GM12892 (cell line): ENCODE results near the gene GNAI3.

ENCODE experiments used
- POLR2A ChIP-seq: IDR thresholded peaks from 2 replicates; pipeline ENCODE4 v1.6.1; 2011; ENCODE audit warnings: low read depth, low read length, control low read depth
- POLR2AphosphoS5 ChIP-seq: IDR thresholded peaks from 2 replicates; pipeline ENCODE4 v1.6.1; 2011; ENCODE audit warnings: low read depth, low read length, control low read depth
- TAF1 ChIP-seq: IDR thresholded peaks from 2 replicates; pipeline ENCODE4 v1.6.1; 2011; ENCODE audit warnings: low read depth, mild to moderate bottlenecking, control low read depth, low read length, borderline replicate concordance

DNA sequence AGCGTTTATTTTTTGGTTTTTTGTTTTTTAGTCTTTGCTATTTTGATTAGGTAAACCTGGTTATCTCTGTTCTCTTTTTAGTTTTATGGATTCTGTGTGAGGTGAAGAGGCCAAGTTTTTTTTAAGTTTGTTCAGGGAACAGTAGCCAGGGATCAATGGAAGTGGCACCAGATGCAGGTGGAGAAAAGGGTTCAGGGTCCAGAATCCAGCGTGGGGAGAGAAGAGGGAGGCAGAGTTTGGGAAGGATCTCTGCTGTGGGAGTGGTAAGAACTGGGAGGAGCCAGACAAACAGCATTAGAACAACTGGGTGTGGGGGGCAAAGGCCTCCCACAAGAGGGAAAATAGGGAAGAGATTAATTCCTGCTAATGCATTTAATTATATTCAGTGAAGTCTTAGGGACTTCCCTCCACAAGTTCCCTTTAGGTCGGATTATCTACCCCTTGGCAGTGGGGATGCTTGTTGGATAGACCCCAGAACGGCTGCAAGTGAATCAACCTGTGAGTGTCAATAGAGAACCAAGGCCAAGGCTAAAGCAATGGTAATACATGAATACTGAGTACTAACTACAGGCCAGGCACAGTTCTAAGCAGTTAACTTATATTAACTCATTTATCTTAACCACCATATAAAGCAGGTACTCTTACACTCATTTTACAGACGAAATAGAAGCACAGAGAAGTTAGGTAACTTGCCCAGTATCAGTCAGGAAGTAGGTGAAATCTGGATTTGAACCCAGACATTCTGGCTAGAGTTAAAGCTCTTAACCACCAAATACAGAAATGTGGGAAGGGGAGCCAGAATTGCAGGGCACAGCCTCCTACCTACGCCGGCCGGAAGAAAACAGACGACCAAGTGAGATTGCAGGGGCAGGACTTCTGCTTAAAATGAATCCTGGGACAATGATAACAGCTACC is 70.5 kb downstream of the GNAI3 start:
- TF ChIP-seq POLR2A (no peak), POLR2AphosphoS5 (no peak), TAF1 (no peak)
